PC-9 (cell line): ENCODE results near the gene TMEM151A. TPM values are rescaled to one million over a fixed set of nuclear protein-coding genes. Genes with fewer than 3 reads are reported as not detected.

Experiments used
- BruUV-seq: library from RNA; stranded (reverse); fragments of 400-500 nt; replicated peaks from 2 replicates; lab custom pipeline; 2021; lab: Mats Ljungman, UMichigan
- CTCF ChIA-PET: fragments of 300-600 bp; sonication (Branson Sonifier 250); formaldehyde crosslinking; loops from one replicate; lab custom pipeline; 2022; ENCODE audit warnings: antibody characterized with exemption; lab: Charles Lee
- POLR2A ChIA-PET: fragments of 300-600 bp; sonication (Branson Sonifier 250); formaldehyde crosslinking; loops from one replicate; lab custom pipeline; 2022; ENCODE audit warnings: antibody characterized with exemption; ENCODE audit not compliant: unreplicated experiment; lab: Charles Lee
- DNase-seq, 2 experiments: peaks; one replicate each; pipeline versions ENCODE4 v3.0.0 to v3.0.0-alpha.2; 2015 to 2022; ENCODE audit warnings: mixed read lengths in 1 of 2
- H2AFZ ChIP-seq: fragments of 200-600 bp; sonication (generic); 2 replicates; pipeline ENCODE4 v1.8.1; 2017; ENCODE audit warnings: antibody characterized with exemption
- H3F3A ChIP-seq: fragments of 200-600 bp; sonication (generic); 2 replicates; pipeline ENCODE4 v1.8.1; 2017; ENCODE audit warnings: antibody characterized with exemption, mild to moderate bottlenecking, low read depth; ENCODE audit not compliant: insufficient read depth
- H3K27ac ChIP-seq: fragments of 200-600 bp; sonication (generic); 2 replicates; pipeline ENCODE4 v1.6.1; 2016; ENCODE audit warnings: mixed run types
- H3K27me3 ChIP-seq: fragments of 200-600 bp; sonication (generic); 2 replicates; pipeline ENCODE4 v1.6.1; 2016; ENCODE audit warnings: low read depth, mixed run types; ENCODE audit not compliant: insufficient read depth
- H3K36me3 ChIP-seq: fragments of 200-600 bp; sonication (generic); 2 replicates; pipeline ENCODE4 v1.6.1; 2016; ENCODE audit warnings: low read depth, mixed run types
- H3K4me1 ChIP-seq: fragments of 200-600 bp; sonication (generic); replicated peaks from 2 replicates; pipeline ENCODE4 v1.6.1; 2016; ENCODE audit warnings: mixed run types; ENCODE audit not compliant: insufficient read depth
- H3K4me2 ChIP-seq: fragments of 200-600 bp; sonication (generic); 2 replicates; pipeline ENCODE4 v1.6.1; 2017; ENCODE audit warnings: mixed run types
- H3K4me3 ChIP-seq: fragments of 200-600 bp; sonication (generic); 2 replicates; pipeline ENCODE4 v1.6.1; 2016; ENCODE audit warnings: mixed run types
- H3K79me2 ChIP-seq: fragments of 200-600 bp; sonication (generic); 2 replicates; pipeline ENCODE4 v1.6.1; 2017; ENCODE audit warnings: low read depth, mixed run types
- H3K9me2 ChIP-seq: fragments of 200-600 bp; sonication (generic); 2 replicates; pipeline ENCODE4 v1.8.1; 2017; ENCODE audit warnings: mild to moderate bottlenecking; ENCODE audit not compliant: insufficient read depth
- H3K9me3 ChIP-seq: fragments of 200-600 bp; sonication (generic); 2 replicates; pipeline ENCODE4 v1.8.1; 2016; ENCODE audit warnings: low read depth; ENCODE audit not compliant: insufficient read depth
- H4K20me1 ChIP-seq: fragments of 200-600 bp; sonication (generic); 2 replicates; pipeline ENCODE4 v1.8.1; 2017; ENCODE audit not compliant: insufficient read depth
- CTCF ChIP-seq: fragments of 200-600 bp; sonication (generic); conservative IDR thresholded peaks from 2 replicates; pipeline ENCODE4 v1.6.1; 2017; ENCODE audit warnings: mixed run types, antibody characterized with exemption, mild to moderate bottlenecking, moderate library complexity
- EZH2 ChIP-seq: fragments of 200-600 bp; sonication (generic); IDR thresholded peaks from 2 replicates; pipeline ENCODE4 v1.8.0; 2017; ENCODE audit warnings: antibody characterized with exemption, low read depth
- intact Hi-C: fragments of 100-400 bp; cut with micrococcal nuclease; formaldehyde crosslinking; loops from one replicate; pipeline ENCODE4 v1.10.0; 2022; ENCODE audit not compliant: unreplicated experiment
- total RNA-seq: library from RNA; stranded (reverse); gene quantifications from 2 replicates; pipeline ENCODE4 v1.2.3, GENCODE V29; 2021

The TMEM151A gene
- total RNA-seq, 1 experiment from 2014 or later, result 0.22 TPM

GRCh38 chr11:66282468-66283455 lies 8.9 kb upstream of the TMEM151A start:
- intact Hi-C loops, result no loop called here
- Histone ChIP-seq H3K9me3 (no peaks in the 10 kb centered on the region), H3K9me2 (no peaks in the 10 kb centered on the region), H3K4me3 (no peak overlapping the region), H2AFZ (no peak overlapping the region), H3K4me1 (peaks cover 4% of the 10 kb centered on the region), H4K20me1 (peaks cover 42% of the 10 kb centered on the region), H3K36me3 (no peaks in the 10 kb centered on the region; the same call in 1 of the 2 replicates), H3K27ac (no peak overlapping the region), H3K4me2 (no peak overlapping the region), H3K79me2 (peaks cover 14% of the 10 kb centered on the region), H3F3A (peaks cover 35% of the 10 kb centered on the region), H3K27me3 (no peaks in the 10 kb centered on the region)
- CTCF ChIA-PET, result interaction anchor here (0.5 to 0.7 kb wide), 3 partner anchors 17 to 154 kb away, joined by 3 to 5 read pairs (median 3); no protein-coding TSS in a partner anchor
- TF ChIP-seq CTCF (peak; percentile 96), EZH2 (no peak)
- DNase-seq, result peak; percentile 93 to 97
- POLR2A ChIA-PET, result interaction anchor here (0.6 kb wide), 1 partner anchor 30 kb away, joined by 4 read pairs; no protein-coding TSS in a partner anchor
- BruUV-seq, result no TSS peak

GRCh38 chr11:66283461-66284105 lies 8.1 kb upstream of the TMEM151A start:
- Histone ChIP-seq H3K4me2 (no peak overlapping the region), H2AFZ (no peak overlapping the region), H3K4me1 (peaks cover 8% of the 10 kb centered on the region), H3K36me3 (no peaks in the 10 kb centered on the region; the same call in 1 of the 2 replicates), H3K9me2 (no peaks in the 10 kb centered on the region), H3K4me3 (no peak overlapping the region), H3K27ac (no peak overlapping the region), H4K20me1 (peaks cover 42% of the 10 kb centered on the region), H3K9me3 (no peaks in the 10 kb centered on the region), H3F3A (peaks cover 35% of the 10 kb centered on the region), H3K79me2 (peaks cover 22% of the 10 kb centered on the region), H3K27me3 (no peaks in the 10 kb centered on the region)
- CTCF ChIA-PET, result interaction anchor here (0.6 kb wide), 1 partner anchor 101 kb away, joined by 4 read pairs; no protein-coding TSS in a partner anchor
- intact Hi-C loops, result no loop called here
- POLR2A ChIA-PET, result interaction anchor here (1.0 kb wide), 1 partner anchor 571 kb away, joined by 6 read pairs; the partner anchor contains the start of gene KAT5
- TF ChIP-seq CTCF (0 out of 2 replicates have a peak, but pooled peaks have one; percentile 18), EZH2 (no peak)
- BruUV-seq, result no TSS peak
- DNase-seq, result no peak

GRCh38 chr11:66284526-66285078 lies 7.1 kb upstream of the TMEM151A start:
- Histone ChIP-seq H3K4me3 (no peak overlapping the region), H3K27me3 (no peaks in the 10 kb centered on the region), H2AFZ (no peak overlapping the region), H3K9me2 (no peaks in the 10 kb centered on the region), H3K27ac (no peak overlapping the region), H3K79me2 (peaks cover 24% of the 10 kb centered on the region), H4K20me1 (peaks cover 42% of the 10 kb centered on the region), H3K4me1 (peaks cover 8% of the 10 kb centered on the region), H3K4me2 (no peak overlapping the region), H3K36me3 (no peaks in the 10 kb centered on the region; the same call in 1 of the 2 replicates), H3K9me3 (no peaks in the 10 kb centered on the region), H3F3A (peaks cover 34% of the 10 kb centered on the region)
- ChIA-PET POLR2A (interaction anchor here (1.0 kb wide), 1 partner anchor 572 kb away, joined by 6 read pairs; the partner anchor contains the start of gene KAT5), CTCF (no interaction called here)
- no TSS peak for BruUV-seq
- TF ChIP-seq CTCF, result no peak
- no peak for TF ChIP-seq EZH2
- no peak for DNase-seq
- intact Hi-C loops, result no loop called here
